PC-3 (cell line): ENCODE data around the gene PDZK1IP1. TPM values are rescaled to one million over a fixed set of nuclear protein-coding genes. Genes with fewer than 3 reads are reported as not detected.

ENCODE experiments used
- ATAC-seq: fragments of 200-7000 bp; cut with Tn5 transposase; 2 replicates; pipeline ENCODE4 v1.9.1; 2020; ENCODE audit warnings: mild to moderate bottlenecking, moderate library complexity
- BruUV-seq: library from RNA; stranded (reverse); fragments of 400-500 nt; replicated peaks from 2 replicates; lab custom pipeline; 2021; lab: Mats Ljungman, UMichigan
- CTCF ChIA-PET: fragments of 300-600 bp; sonication (Branson Sonifier 250); formaldehyde crosslinking; loops from one replicate; lab custom pipeline; 2022; ENCODE audit warnings: antibody characterized with exemption; lab: Charles Lee
- POLR2A ChIA-PET: fragments of 300-600 bp; sonication (Branson Sonifier 250); formaldehyde crosslinking; loops from one replicate; lab custom pipeline; 2022; ENCODE audit warnings: antibody characterized with exemption; ENCODE audit not compliant: unreplicated experiment; lab: Charles Lee
- DNase-seq: peaks from one replicate; pipeline ENCODE4 v3.0.0-alpha.2; 2015
- H2AFZ ChIP-seq: fragments of 300-600 bp; sonication (generic); 2 replicates; pipeline ENCODE4 v1.6.0; 2016; ENCODE audit warnings: antibody characterized with exemption, low read length
- H3F3A ChIP-seq: fragments of 300-600 bp; sonication (generic); one replicate; pipeline ENCODE4 v1.6.0; 2017; ENCODE audit warnings: antibody characterized with exemption, low read length, control low read depth, mild to moderate bottlenecking; ENCODE audit not compliant: unreplicated experiment
- H3K27ac ChIP-seq: fragments of 300-600 bp; sonication (generic); 2 replicates; pipeline ENCODE4 v1.5.1; 2016; ENCODE audit warnings: mild to moderate bottlenecking, low read length
- H3K27me3 ChIP-seq: fragments of 300-600 bp; sonication (generic); 2 replicates; pipeline ENCODE4 v1.6.1; 2016; ENCODE audit warnings: low read length, mixed read lengths
- H3K36me3 ChIP-seq: fragments of 300-600 bp; sonication (generic); 2 replicates; pipeline ENCODE4 v1.6.1; 2016; ENCODE audit warnings: low read depth, mixed run types, low read length, mixed read lengths
- H3K4me1 ChIP-seq: fragments of 300-600 bp; sonication (generic); 2 replicates; pipeline ENCODE4 v1.5.1; 2016; ENCODE audit warnings: low read length; ENCODE audit not compliant: insufficient read depth
- H3K4me2 ChIP-seq: fragments of 300-600 bp; sonication (generic); 2 replicates; pipeline ENCODE4 v1.6.0; 2016; ENCODE audit warnings: low read length
- H3K4me3 ChIP-seq: fragments of 300-600 bp; sonication (generic); 2 replicates; pipeline ENCODE4 v1.5.1; 2016; ENCODE audit warnings: mild to moderate bottlenecking, low read length, mixed read lengths
- H3K79me2 ChIP-seq: fragments of 300-600 bp; sonication (generic); 2 replicates; pipeline ENCODE4 v1.6.1; 2017; ENCODE audit warnings: low read length, mixed read lengths
- H3K9ac ChIP-seq: fragments of 300-600 bp; sonication (generic); 2 replicates; pipeline ENCODE4 v1.6.0; 2016; ENCODE audit warnings: mild to moderate bottlenecking, low read length
- H3K9me2 ChIP-seq: fragments of 300-600 bp; sonication (generic); replicated peaks from 2 replicates; pipeline ENCODE4 v1.6.1; 2016; ENCODE audit warnings: mixed run types, low read length, mixed read lengths
- H3K9me3 ChIP-seq: fragments of 300-600 bp; sonication (generic); 2 replicates; pipeline ENCODE4 v1.6.1; 2016; ENCODE audit warnings: low read length, mixed read lengths
- H4K20me1 ChIP-seq: fragments of 300-600 bp; sonication (generic); 2 replicates; pipeline ENCODE4 v1.6.1; 2016; ENCODE audit warnings: low read length, mixed read lengths
- CTCF ChIP-seq: fragments of 300-600 bp; sonication (generic); conservative IDR thresholded peaks from 2 replicates; pipeline ENCODE4 v1.5.1; 2017; ENCODE audit warnings: antibody characterized with exemption, low read depth, mild to moderate bottlenecking, low read length
- EZH2 ChIP-seq: fragments of 300-600 bp; sonication (generic); IDR thresholded peaks from one replicate; pipeline ENCODE4 v1.6.1; 2017; ENCODE audit warnings: antibody characterized with exemption, mild to moderate bottlenecking, low read length; ENCODE audit not compliant: unreplicated experiment
- EZH2phosphoT487 ChIP-seq: fragments of 300-600 bp; sonication (generic); IDR thresholded peaks from 2 replicates; pipeline ENCODE4 v1.6.1; 2018; ENCODE audit warnings: mild to moderate bottlenecking, antibody characterized with exemption, low read length, borderline replicate concordance
- intact Hi-C: fragments of 100-400 bp; cut with micrococcal nuclease; formaldehyde crosslinking; loops from 2 replicates; pipeline ENCODE4 v1.9.0; 2023
- total RNA-seq: library from RNA; depleted of rRNA; stranded (reverse); fragments of >200 nt; gene quantifications from 2 replicates; pipeline ENCODE4 v1.2.3, GENCODE V29; 2014; rRNA removed

The PDZK1IP1 gene
- total RNA-seq, 1 experiment from 2014 or later: not detected

GRCh38 chr1:47137925-47138615 is 51.8 kb downstream of the PDZK1IP1 start:
- Histone ChIP-seq H3K9ac (no peak overlapping the region), H3K9me2 (no peaks in the 10 kb centered on the region), H3K4me2 (no peak overlapping the region), H3K4me3 (no peak overlapping the region), H3K27ac (no peak overlapping the region), H2AFZ (no peak overlapping the region), H3K36me3 (no peaks in the 10 kb centered on the region), H3K79me2 (no peaks in the 10 kb centered on the region), H4K20me1 (no peaks in the 10 kb centered on the region), H3K4me1 (no peaks in the 10 kb centered on the region), H3K27me3 (no peaks in the 10 kb centered on the region), H3F3A (no peaks in the 10 kb centered on the region), H3K9me3 (no peaks in the 10 kb centered on the region)
- ATAC-seq: no peak
- TF ChIP-seq CTCF: no peak
- CTCF ChIA-PET: no interaction called here
- no TSS peak for BruUV-seq
- intact Hi-C loops: no loop called here
- POLR2A ChIA-PET: no interaction called here
- DNase-seq: no peak

DNA sequence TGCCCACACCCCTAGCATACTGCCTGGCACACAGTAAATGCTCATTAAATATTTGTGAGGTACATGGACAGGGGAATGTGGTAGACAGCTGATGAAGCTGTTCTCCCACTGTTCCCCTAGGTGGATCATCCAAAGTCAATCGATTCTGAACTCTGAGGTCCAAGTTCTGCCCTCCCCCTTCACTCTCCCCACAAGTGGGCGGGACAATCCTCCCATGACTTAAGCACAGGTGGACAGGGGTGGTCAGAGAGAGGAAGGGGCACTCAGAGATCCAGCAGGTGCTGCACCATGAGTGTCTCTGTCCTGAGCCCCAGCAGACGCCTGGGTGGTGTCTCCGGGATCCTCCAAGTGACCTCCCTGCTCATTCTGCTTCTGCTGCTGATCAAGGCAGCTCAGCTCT is 52.6 kb downstream of the PDZK1IP1 start, which contains the start of gene CYP4A22:
TSS of gene CYP4A22 (plus strand) at position 244 of the 400 bp plus-strand sequence. CDS start at position 289, 45 bp downstream.
- ATAC-seq (no peak), DNase-seq (no peak)
- H3K9me2 ChIP-seq: no peaks in the 10 kb centered on the region
- H3K4me2 ChIP-seq: no peak within 1 kb of the TSS
- BruUV-seq: no TSS peak
- no peaks in the 10 kb centered on the region for H3K4me1 ChIP-seq
- TF ChIP-seq EZH2phosphoT487 (no peak), CTCF (no peak), EZH2 (no peak)
- CTCF ChIA-PET: no interaction called here
- no peak within 1 kb of the TSS for H3K27ac ChIP-seq
- H3K79me2 ChIP-seq: no peaks in the 10 kb centered on the region
- no peaks in the 10 kb centered on the region for H3K9me3 ChIP-seq
- no peaks in the 10 kb centered on the region for H4K20me1 ChIP-seq
- no peak within 1 kb of the TSS for H3K9ac ChIP-seq
- POLR2A ChIA-PET: no interaction called here
- no peaks in the 10 kb centered on the region for H3K27me3 ChIP-seq
- H2AFZ ChIP-seq: no peak within 1 kb of the TSS
- no peak within 1 kb of the TSS for H3K4me3 ChIP-seq
- H3F3A ChIP-seq: no peaks in the 10 kb centered on the region
- H3K36me3 ChIP-seq: no peaks in the 10 kb centered on the region
- intact Hi-C loops: no loop called here

Other genes starting within 250 kb of the PDZK1IP1 start
- gene CYP4A11, start 248.6 kb downstream of the PDZK1IP1 start, total RNA-seq: not detected in 2 replicates
- 0.52 and 1.0 TPM in 2 replicates for gene CYP4X1, start 166.4 kb downstream of the PDZK1IP1 start, total RNA-seq
- not detected in 2 replicates for gene CYP4Z1, start 122.8 kb downstream of the PDZK1IP1 start, total RNA-seq
- not detected in 2 replicates for gene CYP4A22, start 52.6 kb downstream of the PDZK1IP1 start, total RNA-seq
- not detected in 2 replicates for gene TAL1, start 42.2 kb upstream of the PDZK1IP1 start, total RNA-seq
- gene STIL, start 124.1 kb upstream of the PDZK1IP1 start, total RNA-seq: 26.2 and 32.0 TPM in 2 replicates
- gene CMPK1, start 143.8 kb upstream of the PDZK1IP1 start, total RNA-seq: 80.0 and 86.2 TPM in 2 replicates
- not detected in 2 replicates for gene FOXE3, start 226.2 kb upstream of the PDZK1IP1 start, total RNA-seq
- 0.80 and 0.86 TPM in 2 replicates for gene FOXD2, start 248.0 kb upstream of the PDZK1IP1 start, total RNA-seq